ENCODE data around the gene SFXN5.
"Not testable (repeated sequence)": the region's sequence is repeated elsewhere in the genome, so short reads cannot be mapped to it uniquely, and the experiment has no call there.

Gene SFXN5

DNA sequence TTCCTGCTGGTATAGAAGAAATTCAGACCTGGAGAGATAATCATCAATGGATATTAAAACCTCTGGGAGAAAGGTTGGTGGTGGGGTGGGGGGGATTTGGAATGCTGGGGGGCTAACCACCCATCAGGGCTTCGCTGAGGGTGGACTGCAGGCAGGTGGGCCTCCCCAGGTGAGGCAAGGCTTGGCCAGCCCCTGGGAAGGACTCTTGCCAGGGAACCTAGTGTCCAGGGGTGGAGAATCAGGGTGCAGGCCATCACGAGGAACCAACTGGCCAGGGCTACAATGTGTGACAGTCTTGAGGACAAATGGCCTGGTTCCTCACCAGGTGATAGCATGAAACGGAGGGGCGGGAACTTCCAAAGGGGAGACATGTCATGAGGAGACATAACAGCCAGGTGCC, 29.4 kb upstream of the SFXN5 start:
- DNase-seq, result no peak

DNA sequence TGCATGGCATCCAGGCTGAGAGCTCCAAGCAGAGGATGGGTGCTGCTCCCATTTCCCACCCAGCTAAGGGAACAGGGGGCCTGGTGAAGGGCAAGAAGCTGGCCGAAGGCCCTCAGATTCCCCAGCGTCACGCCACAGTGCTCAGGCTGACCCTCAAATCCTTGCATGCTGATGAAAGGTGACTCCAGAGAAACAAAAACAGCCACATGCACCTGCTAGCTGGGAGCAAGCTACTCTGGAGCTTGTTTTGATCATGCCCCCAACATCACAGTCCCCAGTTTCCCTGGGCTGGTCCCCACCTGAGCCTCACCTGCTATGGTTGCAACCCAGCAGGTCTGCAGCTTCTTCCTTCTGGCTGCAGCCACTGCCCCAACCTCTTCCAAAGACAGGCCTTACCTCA, 28.0 kb upstream of the SFXN5 start:
- DNase-seq, result no peak

GRCh38 chr2:73095910-73096309, 24.4 kb upstream of the SFXN5 start:
- DNase-seq, result no peak

- DNase-seq, result not testable (repeated sequence)
Measured at GRCh38 chr2:73093601-73094218, 22.2 kb upstream of the SFXN5 start.

DNA sequence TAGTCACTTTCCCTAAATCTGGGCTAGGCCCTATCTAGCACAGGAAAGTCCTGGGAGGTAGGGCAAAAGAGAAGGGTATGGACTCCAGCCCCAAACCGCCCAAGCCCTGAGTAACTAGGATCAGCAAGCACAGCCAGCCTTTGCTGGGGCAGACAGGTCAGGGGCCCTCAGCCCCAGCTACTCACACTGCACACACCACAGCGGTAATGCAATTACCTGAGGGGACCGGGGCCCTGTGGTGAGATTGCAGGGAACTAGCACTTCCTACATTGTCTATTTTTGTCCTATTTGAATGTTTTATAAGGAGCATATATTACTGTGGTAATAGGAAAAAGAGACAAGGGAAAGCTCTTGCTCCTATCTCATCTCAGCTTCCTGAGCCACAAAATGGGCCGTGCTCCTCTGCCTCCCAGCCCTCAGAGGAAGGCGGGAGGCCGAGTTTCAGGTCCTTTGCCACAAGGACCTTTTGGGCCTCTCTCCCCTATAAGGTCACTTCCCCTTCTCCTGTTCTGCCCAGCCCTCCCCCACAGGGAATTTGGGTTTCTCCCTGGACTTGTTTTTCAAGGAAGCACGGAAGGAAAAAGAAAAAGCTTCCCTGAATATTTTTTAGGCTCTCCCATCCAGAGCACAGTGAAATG, 20.8 kb upstream of the SFXN5 start:
- DNase-seq, result no peak

DNA sequence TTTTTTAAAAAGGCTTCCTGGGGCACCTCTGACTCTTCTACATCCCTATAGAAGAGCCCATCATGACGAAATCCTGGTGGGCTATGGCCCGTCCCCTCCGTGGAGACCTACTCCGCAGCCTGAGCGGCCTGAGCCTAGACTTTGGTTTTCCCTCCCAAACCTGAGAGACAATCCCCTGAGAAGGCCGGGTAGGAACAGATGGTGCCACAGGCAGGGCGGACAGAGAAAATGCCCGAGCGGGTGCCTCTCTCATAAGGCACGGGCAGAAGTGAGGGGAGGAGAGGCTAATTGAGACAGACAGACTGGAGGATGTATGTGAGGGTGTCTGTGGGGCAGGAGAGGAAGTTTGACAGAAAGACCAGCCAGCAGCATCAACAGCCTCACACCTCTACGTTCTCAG, 20.2 kb upstream of the SFXN5 start:
- no peak for DNase-seq

DNA sequence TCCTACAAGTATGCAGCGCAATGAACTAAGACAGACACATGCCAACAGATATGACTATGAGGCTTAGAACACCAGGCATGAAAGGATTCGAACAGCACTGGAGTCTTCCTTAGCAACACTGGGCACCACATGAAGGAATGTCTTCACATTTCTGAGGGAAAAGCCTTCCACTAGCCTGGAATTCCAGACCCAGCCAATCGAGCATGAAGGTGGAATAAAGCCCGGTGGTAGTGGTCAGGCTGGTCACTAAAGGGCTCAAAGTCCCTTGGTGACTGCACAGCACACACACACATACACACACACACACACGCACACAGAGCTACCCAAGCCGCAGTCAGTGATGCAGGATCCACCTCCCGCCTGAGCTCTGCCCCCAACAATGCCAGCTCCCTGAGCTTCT, 19.7 kb upstream of the SFXN5 start:
- DNase-seq, result no peak

DNA sequence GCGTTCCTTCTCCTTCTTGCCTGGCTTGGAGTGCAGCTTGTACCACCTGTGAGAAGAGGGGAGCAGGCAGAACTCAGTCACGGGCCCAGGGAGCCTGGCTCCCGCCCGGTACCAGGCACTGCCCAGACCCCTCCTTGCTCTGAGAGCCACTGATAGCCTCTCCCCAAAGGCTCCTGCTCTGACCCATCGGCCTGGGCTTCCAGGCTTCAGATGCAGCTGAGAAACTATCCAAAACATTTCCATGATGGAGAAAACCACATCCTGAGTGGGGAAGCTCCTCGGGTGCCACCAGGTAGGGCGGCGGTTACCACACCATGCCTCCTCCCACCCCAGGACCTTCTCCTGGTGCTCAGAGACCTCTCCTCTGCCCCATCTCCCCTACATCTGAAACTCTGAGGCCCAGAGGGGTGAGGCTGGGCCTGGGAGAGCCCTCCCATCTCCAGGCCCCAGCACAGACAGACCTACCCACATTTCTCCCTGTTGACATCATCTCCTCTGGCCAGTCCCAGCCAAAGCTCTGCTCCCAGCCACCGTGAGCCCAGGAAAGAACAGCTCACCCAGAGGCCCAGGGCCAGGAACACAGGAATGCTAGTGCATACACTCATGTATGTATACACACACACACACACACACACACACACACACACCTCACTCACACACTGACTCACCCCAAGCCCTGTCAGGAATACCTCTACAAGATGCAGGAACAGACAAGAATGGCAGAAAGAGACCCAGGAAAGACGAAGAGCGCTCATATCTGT, 17.9 kb upstream of the SFXN5 start:
- no peak for DNase-seq

GRCh38 chr2:73088703-73089102, 17.2 kb upstream of the SFXN5 start:
- no peak for DNase-seq

- DNase-seq, result no peak
Measured at GRCh38 chr2:73088211-73088610, 16.7 kb upstream of the SFXN5 start.

DNA sequence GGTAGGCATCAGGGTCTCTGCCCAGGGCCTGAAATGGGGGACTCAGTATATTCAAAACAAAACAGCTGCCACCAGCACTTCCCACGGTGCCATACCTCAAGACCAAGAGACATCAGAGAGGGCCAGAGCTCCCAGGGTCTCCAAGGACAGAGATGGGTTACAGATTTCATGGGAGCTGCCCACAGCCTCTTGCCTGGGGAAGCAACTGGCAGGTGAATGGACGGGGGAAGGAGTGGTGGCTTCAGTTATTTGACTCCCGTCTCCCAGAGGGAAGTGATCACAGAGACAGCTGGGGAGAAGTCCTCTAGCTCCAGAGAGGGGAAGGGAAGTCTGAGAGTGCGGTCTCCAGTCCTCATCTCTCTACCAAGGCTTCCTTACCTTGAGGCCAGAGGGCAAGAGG, 15.8 kb upstream of the SFXN5 start:
- no peak for DNase-seq

DNA sequence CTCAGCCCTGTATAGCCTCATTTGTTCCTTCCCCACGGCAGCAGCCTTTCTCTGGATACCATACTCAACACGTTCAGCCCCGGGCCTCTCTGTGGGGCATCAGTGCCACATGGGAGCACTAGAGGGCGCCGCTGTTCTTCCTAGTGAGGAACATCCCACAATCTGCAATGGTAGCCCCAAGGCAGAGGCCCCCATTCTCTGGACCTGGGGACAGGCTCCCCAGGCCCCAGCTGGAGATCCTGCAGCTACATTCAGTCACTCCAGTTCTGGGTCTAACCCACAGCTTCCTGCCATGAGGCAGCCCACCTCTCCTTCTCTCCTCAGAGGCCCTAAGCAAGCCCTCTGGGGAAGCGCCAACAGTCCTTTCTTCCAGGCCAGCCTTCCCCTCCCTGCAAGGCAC, 14.2 kb upstream of the SFXN5 start:
- no peak for DNase-seq

DNA sequence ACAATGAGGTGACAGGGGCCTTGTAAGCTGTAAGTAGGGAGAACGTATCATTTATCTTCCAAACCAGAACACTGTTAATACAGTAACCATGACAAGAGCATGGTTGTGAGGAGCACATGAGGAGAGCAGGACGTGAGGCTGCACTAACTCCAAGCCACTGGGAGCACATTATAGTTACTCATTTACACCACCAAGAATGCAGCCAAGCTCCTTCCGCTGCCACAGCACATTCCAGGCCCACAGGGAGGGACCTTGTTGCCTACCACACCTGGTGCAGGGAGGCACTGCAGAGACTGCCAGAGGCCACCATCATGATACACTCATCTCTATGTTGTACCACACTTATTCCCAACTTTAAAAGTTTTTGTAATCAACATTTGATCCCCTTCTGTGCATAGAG, 13.5 kb upstream of the SFXN5 start:
- DNase-seq, result no peak

- DNase-seq, result no peak
Measured at GRCh38 chr2:73083886-73084800, 12.6 kb upstream of the SFXN5 start.

- no peak for DNase-seq
Measured at GRCh38 chr2:73082523-73083410, 11.3 kb upstream of the SFXN5 start.

DNA sequence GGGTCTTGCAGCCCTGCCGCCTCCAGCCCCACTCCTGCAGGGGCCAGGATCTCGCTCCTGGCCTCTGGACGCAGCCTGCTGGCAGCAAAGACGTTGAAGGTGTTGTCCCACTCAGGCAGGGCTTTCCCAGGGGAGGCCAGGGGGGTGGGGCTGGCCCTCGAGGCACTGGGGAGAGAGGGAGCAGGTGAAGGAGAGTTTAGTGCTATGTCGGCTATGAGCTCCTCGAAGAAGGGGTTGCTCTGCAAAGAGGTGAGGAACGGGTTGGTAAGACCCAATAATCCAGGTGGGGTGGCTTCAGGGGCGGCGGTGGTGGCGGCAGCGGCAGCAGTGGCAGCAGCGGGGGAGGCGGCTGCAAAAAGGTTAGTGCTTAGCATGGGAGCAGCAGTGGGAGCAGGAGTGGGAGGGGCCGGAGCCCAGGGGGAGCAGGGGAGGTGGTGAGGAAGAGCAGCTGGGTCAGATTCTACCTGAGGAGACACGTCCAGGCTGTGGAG, 9.7 kb upstream of the SFXN5 start:
- DNase-seq, result no peak

GRCh38 chr2:73080321-73081131, 9.0 kb upstream of the SFXN5 start:
- no peak for DNase-seq

- DNase-seq, result no peak
Measured at GRCh38 chr2:73079636-73080035, 8.1 kb upstream of the SFXN5 start.

- no peak for DNase-seq
Measured at GRCh38 chr2:73078457-73079411, 7.2 kb upstream of the SFXN5 start.

DNA sequence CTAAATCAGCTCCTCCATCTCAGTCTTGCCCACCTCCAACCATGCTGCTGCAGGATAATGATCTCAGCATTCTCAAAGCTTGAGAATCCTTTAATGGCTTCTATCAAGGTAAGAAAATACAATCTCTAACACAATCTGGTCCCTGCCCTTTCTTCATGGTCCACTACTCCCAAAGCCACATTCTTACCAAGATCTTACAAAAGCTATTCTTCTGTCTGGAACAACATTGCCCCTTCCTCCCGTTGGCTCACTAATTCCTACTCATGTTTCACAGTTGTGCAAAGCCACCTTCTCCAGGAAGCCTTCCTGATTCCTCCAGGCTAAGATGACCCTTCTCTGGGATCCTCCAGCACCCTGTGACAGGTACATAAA, 5.9 kb upstream of the SFXN5 start:
- DNase-seq, result no peak

Measured in NCI-H187 treated with DMSO at 0.1 percent for 48 hours (cell line).